HG03280 (cell line): ENCODE results near the gene HSFX2.
A peak's percentile ranks its signal among the peaks of the same experiment; 100 is the strongest.
"Not testable (repeated sequence)": the region's sequence is repeated elsewhere in the genome, so short reads cannot be mapped to it uniquely, and the experiment has no call there.

Experiments used
- ATAC-seq: cut with Tn5 transposase; IDR thresholded peaks from one replicate; pipeline ENCODE4 v1.9.1; 2021; ENCODE audit warnings: mild to moderate bottlenecking, moderate library complexity; ENCODE audit not compliant: unreplicated experiment

The HSFX2 gene, protein sequence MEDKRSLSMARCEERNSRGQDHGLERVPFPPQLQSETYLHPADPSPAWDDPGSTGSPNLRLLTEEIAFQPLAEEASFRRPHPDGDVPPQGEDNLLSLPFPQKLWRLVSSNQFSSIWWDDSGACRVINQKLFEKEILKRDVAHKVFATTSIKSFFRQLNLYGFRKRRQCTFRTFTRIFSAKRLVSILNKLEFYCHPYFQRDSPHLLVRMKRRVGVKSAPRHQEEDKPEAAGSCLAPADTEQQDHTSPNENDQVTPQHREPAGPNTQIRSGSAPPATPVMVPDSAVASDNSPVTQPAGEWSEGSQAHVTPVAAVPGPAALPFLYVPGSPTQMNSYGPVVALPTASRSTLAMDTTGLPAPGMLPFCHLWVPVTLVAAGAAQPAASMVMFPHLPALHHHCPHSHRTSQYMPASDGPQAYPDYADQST

GRCh38 chrX:149595214-149595613 is at the start of gene HSFX2:
TSS of gene HSFX2 (minus strand) at chrX:149595314. CDS start at chrX:149594700, 614 bp downstream.
- not testable (repeated sequence) for ATAC-seq

- no peak for ATAC-seq
Measured at GRCh38 chrX:149643496-149643895, 48.4 kb upstream of the HSFX2 start.

DNA sequence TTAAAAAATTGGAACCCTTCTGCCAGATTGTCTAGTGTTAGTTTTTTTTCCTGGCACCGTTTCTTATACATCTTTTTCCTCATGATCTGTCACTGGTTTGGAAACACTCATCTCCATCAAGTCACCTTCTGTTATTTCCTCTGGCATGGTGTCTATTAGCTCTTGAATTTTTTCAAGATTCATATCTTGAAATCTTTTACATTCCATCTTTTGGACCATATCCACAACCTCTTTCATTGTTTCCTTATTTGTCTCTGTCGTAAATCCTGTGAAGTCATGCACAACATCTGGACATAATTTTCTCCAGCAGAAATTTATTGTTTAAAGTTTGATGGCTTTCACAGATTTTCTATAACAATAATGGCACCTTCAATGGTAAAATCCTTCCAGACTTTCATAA is 46.7 kb upstream of the HSFX2 start:
- ATAC-seq: no peak

DNA sequence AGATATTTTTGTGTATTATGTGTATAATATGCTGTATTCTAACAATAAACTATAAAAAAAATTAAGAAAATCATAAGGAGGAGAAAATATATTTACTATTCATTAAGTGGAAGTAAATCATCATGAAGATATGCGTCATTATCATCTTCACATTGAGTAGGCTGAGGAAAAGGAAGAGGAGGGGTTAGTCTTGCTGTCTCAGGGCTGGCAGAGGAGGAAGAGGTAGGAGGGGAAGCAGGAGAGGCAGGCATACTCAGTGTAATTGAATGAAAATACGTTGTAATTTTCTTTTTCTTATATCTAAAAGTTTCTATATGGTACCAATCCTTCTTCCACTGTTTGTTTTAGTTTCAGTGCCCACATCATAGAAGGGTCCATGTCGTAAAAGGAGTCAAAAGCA is 46.3 kb upstream of the HSFX2 start:
- ATAC-seq: no peak

GRCh38 chrX:149639568-149639967 is 44.5 kb upstream of the HSFX2 start:
- no peak for ATAC-seq

GRCh38 chrX:149638860-149639259 is 43.7 kb upstream of the HSFX2 start:
- no peak for ATAC-seq

DNA sequence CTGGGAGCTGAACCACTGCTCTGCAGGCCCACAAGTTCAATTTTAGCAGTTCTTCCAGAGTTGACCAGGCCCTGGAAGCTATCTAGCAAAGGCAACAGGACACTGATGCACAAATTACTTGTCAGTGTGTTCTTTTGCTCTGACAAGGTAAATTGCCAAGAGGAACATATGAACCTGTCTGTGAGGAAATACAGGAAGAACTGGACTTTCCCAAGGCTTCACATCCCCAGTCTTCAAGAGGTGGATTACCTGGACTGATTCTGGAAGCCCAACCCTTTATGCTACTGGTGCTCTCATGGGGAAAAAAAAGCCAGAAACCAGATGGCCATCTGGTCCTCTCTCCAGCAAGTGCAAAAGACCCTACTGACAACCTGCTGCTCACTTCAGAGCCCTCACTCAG is 38.4 kb upstream of the HSFX2 start:
- no peak for ATAC-seq

DNA sequence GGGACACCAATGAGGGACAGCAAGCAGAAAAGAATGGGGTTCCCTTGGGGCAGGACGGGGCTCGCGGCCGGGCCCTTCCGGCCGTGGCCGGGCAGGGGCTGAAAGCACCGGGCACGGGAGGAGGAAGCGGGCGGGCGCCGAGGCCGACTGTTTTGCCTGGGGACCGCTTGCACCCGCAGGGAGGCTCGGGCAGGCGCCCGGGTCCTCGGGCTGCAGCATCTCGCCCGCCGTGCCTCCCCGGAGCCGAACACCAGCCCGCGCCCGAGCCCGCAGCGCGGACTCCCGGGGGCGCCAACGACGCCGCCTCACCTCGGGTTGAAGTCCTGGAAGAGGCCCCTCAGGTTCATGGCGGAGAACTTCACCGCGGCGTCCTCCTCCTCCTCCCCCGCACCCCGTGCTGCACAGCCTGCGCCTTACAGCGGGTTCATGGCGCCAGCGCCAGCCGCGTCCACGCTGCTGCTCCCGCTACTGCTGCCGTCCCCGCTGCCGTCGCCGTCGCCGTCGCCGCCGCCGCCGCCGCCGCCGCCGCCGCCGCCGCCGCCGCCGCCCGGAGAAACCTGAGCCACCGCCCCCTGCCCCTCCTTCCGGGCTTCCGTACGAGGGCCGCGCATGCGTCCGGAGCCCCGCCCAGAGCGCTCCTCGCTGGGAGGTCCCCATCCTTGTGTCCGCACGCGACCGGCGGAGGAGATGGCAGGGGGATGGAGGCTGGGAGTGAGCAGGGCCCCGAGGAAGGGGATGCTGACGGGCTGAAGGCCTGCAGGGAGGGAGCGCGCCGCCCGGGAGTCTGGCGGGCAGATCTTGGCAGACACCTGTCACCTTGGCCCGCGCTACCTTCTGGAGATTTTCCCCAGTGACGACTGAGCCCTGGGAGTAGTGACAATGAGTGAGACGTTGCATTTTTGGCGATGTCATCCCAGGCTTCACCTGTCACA is 36.4 kb upstream of the HSFX2 start, which contains the start of gene TMEM185A:
Gene TMEM185A, minus strand, starts transcription at position 559 of the 932 bp plus-strand sequence. Its CDS starts 212 bp downstream, at position 347.
- peak; percentile 89 for ATAC-seq

GRCh38 chrX:149630681-149631233 is 35.6 kb upstream of the HSFX2 start:
- no peak for ATAC-seq

DNA sequence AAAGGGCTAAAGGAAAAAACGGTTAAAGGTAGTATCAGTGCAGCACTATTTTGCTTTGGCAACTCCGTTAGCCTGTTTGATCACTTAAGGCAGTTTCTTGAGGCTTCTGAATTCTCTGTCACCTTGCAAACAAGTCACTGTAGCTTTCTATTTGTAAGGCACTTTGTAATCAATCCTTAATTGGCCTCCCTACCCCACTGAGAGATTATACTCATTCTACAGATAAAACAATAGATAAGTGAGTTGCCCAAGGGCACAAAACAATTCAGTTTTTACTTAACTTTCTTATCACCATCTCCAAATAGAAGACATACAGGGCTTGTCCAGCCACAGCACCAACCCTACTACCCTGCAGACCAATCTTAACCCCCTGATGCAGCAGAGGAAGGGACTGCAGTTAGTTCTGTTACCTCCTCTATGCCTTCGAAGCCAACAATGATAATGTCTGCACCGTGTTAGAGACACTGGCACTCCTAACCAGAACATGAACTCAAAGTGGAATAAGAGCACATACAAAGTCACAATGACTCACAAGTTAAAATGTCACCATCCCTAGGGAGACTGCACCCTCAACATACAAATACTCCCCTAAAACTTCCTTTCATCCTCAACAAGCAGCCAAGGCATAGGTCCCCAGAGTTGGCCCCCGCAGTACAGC is 34.7 kb upstream of the HSFX2 start:
- ATAC-seq: no peak

DNA sequence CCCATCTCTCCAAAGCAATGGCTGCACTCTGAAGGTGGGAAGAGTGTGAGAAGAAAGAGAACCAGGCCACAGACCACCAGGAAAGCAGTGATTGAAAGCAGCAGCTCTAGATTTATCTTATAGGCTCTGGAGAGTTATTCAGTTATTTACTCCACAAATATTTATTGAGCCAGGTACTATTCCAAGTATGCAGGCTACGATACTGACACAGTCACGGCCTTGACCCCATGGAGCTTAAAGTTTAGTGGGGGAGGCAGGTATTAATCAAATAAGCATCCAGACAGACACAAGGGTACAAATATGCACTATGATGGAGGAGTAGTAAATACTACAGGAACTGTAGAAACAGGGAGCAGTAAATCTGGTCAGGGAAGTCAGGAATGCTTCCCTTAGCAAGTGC is 33.7 kb upstream of the HSFX2 start:
- ATAC-seq: no peak

GRCh38 chrX:149628280-149628679 is 33.2 kb upstream of the HSFX2 start:
- ATAC-seq: no peak

DNA sequence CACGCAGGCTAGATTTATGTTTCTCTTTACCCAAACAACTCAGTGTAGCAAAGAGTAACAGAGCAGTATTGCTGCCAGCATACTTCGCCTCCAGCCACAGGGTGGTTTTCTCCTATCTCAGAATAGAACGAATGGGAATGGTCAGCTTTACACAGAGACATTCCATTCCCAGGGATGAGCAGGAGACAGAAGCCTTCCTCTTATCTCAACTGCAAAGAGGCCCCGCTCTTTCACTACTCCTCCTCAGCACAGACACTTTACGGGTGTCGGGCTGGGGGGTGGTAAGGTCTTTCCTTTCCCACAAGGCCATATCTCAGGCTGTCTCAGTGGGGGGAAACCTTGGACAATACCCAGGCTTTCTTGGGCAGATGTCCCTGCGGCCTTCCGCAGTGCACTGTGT is 31.7 kb upstream of the HSFX2 start:
- ATAC-seq: not testable (repeated sequence)

DNA sequence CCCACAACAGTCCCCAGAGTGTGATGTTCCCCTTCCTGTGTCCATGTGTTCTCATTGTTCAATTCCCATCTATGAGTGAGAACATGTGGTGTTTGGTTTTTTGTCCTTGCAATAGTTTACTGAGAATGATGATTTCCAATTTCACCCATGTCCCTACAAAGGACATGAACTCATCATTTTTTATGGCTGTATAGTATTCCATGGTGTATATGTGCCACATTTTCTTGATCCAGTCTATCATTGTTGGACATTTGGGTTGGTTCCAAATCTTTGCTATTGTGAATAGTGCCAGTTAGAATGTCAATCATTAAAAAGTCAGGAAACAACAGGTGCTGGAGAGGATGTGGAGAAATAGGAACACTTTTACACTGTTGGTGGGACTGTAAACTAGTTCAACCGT is 24.5 kb upstream of the HSFX2 start:
- ATAC-seq: not testable (repeated sequence)

- no peak for ATAC-seq
Measured at GRCh38 chrX:149618871-149619270, 23.8 kb upstream of the HSFX2 start.

DNA sequence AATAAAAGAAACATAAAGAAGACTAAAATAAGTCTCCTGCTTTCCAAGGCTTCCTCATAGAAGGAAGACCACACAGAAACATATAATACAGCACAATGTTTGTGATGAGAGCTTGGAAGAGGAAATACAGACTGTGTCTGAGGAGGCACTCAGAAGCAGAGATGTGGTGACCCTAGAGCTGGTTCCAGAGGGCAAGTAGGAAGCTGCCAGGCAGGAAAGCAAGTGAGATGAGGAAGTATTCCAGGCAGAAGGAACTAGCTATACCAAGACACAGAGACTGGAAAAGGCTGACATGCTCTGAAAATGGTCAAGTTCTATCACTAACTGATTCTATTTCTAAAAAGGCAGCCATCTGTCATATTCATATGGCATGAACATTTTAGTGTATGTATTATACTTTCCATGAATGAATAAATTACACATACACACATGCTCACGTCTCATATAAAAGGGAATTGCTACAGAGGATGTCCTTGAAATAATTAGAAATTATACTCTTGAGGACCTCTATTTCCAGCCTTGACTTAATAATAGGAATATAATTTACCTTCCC is 16.6 kb upstream of the HSFX2 start:
- ATAC-seq: no peak

- ATAC-seq: no peak
Measured at GRCh38 chrX:149610511-149610910, 15.4 kb upstream of the HSFX2 start.

- no peak for ATAC-seq
Measured at GRCh38 chrX:149607699-149608098, 12.6 kb upstream of the HSFX2 start.

DNA sequence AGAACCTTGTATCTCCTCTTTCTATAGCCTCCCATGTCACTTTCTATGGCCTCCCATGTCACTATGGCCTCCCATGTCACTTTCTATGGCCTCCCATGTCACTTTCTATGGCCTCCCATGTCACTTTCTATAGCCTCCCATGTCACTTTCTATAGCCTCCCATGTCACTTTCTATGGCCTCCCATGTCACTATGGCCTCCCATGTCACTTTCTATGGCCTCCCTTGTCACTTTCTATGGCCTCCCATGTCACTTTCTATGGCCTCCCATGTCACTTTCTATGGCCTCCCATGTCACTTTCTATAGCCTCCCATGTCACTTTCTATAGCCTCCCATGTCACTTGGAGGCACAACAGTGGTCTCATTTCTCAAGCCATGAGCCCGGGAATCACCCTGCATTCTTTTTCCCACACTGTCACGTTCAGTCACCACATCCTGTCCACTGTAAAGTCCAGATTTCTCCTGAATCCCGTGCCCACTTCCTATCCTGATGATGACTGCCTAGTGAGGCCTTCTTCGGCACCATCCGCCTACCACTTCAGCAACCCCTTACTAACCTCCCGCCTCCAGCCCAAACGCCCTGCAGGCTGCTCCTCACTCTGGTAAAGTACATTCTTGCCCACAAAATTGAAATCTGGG is 10.3 kb upstream of the HSFX2 start:
- ATAC-seq: not testable (repeated sequence)

DNA sequence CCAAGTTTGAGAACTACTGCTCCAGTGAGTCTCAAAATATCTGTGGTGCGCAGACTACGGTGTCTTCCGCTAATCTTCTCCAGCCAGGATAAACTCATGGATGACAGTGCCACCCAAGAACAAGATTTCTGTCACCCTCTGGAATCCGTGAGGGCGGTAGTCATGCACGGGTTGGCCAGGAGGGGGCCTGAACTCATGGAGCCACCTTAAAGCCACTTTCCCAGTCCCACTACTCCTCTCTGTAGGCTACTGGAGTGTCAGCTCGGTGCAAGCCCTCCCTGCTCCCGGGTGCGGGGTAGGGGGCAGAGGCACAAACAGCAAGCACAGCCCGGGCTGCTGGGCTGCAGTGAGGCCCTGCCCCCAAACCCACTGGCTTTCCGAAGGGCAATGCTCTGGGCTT is 3.5 kb upstream of the HSFX2 start:
- not testable (repeated sequence) for ATAC-seq
